Activated T-cell treated with anti-CD3 and anti-CD28 coated beads, Interleukin-2, amount 50 U/mL, for 48 hours (primary cell): ENCODE measurements around the gene KRTAP9-6.
"Not testable (repeated sequence)": the region's sequence is repeated elsewhere in the genome, so short reads cannot be mapped to it uniquely, and the experiment has no call there.

Experiments used
- DNase-seq, 2 experiments: peaks; one replicate each; pipeline ENCODE4 v3.0.0-alpha.2; 2020

Gene KRTAP9-6

DNA sequence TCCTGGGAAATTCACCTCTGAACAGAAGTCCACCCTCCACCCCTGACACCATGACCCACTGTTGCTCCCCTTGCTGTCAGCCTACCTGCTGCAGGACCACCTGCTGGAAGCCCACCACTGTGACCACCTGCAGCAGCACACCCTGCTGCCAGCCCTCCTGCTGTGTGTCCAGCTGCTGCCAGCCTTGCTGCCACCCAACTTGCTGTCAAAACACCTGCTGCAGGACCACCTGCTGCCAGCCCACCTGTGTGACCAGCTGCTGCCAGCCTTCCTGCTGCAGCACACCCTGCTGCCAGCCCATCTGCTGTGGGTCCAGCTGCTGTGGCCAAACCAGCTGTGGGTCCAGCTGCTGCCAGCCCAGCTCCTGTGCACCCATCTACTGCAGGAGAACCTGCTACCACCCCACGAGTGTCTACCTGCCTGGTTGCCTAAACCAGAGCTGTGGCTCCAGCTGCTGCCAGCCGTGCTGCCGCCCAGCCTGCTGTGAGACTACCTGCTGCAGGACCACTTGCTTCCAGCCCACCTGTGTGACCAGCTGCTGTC lies 10.5 kb downstream of the KRTAP9-6 start, which contains the start of gene KRTAP9-7:
TSS of gene KRTAP9-7 (plus strand) at position 51 of the 543 bp plus-strand sequence. CDS start at position 51, 0 bp downstream.
- not testable (repeated sequence) for DNase-seq

DNA sequence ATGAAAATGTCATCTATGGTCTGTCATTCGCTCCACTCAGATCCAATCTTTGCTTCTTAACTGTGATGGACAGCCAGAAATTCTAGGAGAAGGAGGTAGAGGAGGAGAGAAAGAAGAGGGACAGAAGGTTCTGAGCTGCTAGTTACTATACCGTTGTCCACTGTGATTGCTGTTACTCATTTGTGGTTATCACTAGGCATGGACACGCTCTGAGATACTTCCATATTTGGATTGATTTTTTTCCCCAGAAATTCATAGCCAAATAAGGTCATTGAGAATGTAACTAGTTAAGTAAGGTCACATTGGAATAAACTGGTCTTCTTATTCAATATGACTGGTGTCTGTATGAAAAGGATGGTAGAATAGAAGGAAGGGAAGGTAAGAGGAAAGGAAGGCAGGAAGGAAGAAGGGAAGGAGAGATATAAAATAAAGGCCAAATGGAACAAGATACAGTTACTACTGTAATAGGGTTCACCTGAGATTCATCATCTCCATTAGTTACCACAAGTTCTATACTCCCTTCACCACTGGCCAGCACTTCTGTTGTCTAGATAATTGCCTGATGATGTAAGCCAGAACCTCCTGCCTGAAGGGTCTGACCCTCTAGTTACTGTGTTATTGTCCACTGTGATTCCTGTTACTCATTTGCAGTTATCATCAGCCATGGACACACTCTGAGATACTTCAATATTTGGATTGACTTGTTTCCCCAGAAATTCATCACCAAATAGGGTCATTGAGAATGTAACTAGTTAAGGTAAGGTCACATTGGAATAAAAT lies 13.2 kb downstream of the KRTAP9-6 start:
- no peak for DNase-seq

DNA sequence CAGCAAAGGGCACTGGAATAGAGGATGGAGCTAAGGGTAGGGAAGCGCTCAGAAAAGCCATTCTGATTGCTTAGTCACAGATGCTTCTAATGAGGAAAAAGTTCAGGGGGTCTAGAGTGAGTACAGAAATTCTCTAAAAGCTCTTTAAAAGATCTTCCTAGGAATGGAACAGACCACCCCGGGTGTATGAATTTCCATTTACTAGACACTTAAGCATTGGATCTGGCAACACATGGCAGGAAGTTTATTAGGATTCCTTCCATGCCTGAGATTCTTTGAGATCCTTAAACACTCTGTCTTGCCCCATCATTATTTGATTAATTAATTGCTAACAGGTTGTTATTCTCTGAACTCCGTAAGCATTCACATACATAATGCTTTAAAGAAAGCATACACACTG lies 18.9 kb downstream of the KRTAP9-6 start:
- no peak for DNase-seq

DNA sequence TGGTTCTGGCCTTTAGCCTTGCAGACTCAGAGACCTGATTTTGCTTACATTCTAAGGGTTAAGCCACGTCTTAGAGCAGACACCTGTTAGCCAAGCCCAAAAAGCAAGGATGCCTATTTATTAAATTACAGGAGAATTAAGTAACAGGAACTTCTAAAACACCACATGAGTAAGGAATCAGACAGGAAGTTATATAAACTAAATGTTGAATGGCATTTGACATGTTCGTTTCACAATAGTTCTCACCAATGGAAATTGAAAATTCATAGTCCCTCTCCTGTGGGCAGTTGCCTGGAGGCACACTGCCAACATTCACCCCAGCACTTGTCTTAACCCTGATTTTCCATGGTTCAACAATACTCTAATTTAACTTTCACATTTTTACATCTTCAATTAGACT lies 19.4 kb downstream of the KRTAP9-6 start:
- DNase-seq, result no peak

DNA sequence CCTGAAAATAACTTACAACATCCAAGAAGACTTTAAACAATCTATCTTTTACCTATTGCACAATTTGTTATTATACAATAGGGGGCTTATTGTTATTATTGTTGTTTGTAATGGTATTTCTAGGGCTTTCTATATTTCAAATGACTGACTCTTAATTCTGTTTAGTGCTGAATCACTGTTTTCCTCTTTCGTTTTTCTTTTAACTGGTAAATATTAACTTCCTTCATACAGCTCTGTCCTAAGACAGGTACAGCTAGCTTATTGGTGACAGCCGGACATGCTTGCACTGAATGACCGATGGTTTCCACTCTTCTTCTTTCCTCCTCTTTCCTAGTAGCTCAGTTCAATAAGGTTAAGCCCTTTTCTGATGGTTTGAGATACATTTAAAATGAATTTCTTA lies 21.9 kb downstream of the KRTAP9-6 start:
- no peak for DNase-seq

DNA sequence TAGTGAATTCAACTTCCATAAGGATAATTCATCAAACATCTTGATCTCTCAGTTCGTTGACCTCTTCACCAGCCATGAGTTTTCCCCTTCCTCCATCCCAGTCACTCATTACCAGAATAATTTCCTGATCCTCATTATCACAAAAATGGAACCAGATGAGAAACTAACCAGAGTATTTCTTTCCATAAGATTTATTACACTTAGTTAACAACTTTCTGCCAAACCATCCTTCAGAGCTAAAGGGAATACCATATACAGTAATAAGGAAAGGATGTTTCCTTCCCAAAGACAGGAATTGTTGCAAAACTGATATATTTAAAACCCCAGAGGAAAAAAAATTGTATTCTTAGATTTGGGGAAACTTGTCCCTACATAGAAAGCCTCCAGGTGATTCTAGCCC lies 28.8 kb downstream of the KRTAP9-6 start:
- DNase-seq, result no peak

DNA sequence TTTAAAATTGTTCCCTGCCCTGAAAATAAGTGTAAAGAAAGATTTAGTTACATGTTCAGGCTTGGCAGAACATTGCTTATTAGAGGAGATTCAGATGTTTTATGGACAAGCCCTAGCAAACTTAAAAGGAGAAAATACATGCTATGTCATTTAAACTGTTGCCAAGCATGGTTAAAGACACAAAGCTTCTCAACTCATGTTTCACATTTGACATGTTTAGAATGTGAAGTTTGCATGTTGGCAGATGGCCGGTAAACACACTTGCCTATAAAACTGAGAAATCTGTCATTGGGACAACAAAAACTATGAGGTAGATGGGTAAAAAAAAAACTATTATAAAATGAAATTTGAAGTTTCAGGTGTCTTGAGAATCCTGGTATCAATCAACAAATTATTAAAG lies 31.7 kb downstream of the KRTAP9-6 start:
- DNase-seq, result no peak

DNA sequence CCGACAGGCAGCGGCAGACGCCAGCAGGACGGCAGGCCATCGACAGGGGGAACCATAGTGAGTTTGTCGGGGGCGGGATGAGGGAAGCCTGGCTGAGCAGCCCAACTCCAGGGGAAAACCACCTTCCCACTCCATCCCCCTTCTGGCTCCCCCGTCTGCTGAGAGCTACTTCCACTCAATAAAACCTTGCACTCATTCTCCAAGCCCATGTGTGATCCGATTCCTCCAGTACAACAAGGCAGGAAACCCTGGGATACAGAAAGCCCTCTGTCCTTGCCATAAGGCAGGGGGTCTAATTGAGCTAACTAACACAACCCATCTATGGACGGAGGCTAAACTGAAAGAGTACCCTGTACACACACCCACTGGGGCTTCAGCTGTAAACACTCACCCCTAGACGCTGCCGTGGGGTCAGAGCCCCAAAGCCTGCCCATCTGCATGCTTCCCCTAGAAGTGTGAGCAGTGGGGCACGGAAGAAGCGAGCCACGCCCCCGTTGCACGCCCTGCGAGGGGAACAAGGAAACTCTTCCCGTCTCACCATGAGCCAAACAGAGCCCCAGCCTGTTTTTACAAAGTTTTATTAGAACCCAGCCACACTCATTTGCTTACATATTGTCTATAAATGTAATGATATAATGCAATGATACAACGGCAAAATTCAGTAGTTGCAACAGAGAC lies 33.4 kb downstream of the KRTAP9-6 start:
- DNase-seq, result no peak

DNA sequence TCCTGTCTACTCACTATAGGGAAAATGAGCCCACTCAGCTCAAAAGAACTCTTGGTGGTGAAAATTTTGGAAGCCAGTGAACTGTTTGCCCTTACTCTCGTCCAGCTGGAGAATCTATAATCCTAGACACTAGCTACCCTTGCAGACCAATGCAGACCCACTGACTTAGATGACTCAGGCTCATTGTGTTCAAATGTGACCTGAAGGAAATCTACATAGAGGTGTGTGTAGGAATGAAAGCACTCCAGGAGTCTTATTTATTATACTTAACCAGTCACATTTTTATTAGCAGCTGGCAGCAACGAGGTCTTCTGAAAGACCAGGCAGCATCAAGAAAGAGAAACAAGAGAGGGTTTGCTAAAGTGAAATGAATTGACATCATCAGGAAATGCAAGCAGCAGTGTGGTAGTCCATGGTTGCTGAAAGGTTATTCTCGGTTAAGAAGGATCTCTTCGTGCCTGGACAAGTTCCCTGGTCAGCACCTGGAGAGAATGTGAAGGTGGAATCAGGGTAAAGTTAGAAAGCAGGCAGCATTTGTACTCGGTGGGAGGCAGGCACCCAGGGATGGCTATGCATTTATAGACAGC lies 36.1 kb downstream of the KRTAP9-6 start:
- DNase-seq, result no peak

DNA sequence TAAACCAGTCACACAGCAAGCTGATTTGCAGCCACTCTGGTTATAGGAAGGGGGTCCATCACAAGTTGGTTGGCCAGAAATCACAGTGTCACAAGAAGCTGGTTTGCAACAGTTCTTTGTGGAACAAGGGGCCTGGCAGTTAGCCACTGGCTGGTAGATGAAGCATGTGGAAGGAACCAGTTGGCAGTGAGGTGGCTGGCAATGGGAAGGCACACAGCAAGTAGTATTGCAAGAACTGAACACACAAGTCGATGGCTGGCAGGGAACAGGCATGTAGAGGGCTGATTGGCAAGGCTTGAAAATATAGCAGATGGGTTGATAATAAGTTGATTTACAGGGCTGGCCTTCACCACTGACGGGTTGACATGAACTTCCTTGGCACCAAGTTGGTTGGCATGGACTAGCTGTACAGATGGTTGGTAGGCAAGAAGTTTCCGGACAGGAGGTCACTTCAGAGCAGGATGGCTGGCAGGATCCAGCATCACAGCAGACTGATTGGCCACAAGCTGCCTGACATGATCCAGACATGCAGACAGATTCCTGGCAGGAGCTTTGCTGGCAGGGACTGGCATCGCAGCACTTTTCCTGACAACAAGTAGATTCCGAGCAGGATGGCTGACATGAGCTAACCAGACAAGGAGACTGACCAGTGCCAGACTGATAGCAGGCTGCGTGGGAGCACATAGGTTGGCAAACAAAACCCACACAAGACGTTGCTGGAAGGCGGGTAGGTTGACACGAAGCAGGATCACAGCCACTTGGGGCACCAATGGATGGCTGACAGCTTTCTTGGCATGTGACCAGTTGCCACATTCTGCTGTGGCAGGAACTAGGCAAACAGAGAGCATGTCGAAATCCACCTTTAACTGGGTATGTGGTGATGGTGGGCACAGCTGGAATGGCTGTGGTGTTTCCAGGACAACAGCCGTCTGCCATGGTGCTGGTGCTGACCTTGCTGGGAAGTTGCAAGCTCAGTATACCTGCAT lies 37.0 kb downstream of the KRTAP9-6 start, which contains the start of gene KRTAP29-1:
TSS of gene KRTAP29-1 (minus strand) at position 936 of the 986 bp plus-strand sequence. CDS start at position 936, 0 bp downstream.
- no peak for DNase-seq

DNA sequence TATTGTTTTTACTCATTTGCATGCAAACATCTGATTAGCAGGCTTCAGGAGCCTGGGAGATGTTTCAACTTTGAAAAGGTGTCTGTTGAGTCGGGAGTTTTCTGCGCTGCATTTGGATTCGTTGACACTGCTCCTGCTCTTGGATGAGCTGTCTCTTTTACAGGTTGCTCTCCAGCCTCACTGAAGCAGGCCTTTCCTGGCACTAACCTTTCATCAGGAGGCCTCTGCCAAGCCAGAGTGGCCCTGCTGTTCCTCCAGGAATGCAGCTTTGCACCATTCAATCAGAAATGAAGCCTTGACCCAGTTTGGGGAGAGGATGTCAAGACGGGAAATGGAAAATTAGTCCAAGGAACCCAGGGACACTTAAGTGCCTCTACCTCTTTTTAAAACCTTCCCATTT lies 37.8 kb downstream of the KRTAP9-6 start:
- DNase-seq, result no peak

DNA sequence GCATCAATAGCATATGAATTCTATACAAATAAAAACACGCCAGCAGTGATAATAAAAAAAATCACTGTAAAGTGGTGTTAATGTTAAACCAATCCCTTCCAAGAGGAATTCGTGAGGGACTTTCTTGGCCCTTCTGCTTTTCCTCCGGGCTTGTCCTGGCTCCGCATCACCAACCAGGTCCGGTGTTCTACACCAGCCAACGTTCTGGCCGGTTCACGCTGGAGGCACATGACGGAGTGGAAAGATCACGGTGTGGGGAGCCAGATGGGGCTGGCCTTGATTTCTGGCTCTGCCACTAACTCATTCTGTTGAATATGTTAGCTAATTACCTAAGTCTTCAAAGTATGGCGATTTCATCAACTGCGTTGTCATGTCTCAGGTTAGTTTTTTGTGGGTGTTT lies 38.9 kb downstream of the KRTAP9-6 start:
- DNase-seq, result no peak

DNA sequence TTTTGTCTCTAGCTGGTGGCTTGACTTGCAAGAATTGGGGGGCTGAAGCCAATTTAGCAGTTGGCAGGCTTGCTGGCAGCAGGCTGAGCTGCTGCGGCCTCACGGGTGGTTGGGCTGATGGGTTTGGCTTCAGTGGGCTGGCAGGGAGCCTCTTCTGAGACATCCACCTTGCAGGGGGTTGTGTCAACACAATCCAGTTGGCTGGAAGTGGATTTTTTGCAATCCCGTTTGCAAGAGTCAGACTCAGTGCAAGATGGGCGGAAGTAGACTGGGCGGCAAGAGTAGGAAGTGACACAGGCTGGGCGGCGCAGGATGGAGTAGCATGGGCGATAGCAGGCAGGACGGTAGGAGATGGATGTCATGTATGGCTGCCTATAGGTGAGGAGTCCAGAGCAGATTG lies 42.5 kb downstream of the KRTAP9-6 start:
- no peak for DNase-seq

DNA sequence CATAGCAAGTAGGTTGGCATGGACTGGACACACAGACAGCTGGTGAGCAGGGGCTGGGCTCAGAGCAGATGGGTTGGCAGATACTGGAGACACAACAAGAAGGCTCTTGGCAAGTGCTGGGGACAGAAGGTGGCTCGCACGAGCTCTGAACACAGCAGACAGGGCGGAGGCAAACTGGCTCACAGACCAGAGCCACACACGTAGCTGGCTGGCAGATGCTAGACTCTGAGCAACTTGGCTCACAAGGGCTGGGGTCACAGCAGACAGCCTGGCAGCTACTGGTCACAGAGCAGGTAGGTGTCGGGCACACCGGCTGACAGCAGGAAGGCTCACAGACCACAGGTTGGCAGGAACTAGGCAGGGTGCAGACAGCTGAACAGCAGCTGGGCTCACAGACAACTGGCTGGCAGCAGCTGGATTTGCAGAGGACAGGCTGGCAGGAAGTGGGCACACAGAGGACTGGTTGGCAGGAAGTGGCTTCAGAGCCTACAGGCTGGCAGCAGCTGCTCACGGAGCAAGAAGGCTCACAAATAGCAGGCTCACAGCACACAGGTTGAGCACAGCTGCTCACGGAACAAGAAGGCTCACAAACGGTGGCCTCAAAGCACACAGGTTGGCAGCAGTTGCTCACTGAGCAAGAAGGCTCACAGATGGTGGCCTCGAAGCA lies 43.2 kb downstream of the KRTAP9-6 start:
- peak; percentile 58 to 65 for DNase-seq

DNA sequence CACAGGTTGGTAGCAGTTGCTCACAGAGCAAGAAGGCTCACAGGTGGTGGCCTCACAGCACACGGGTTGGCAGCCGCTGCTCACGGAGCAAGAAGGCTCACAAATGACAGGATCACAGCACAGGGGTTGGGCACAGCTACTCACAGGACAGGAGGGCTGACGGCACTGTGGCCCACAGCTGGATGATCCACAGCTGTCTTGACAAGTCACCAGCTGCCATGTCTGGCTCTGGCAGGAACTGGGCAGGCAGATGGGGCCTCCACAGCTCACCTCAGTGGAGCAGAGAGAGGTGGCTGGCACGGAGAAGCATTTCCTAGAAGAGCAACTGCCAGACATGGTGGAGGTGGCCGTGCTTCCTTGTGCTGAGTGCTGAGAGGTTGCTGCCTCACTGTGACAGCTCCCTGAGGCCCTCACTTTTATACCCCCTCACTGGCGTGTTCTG lies 43.8 kb downstream of the KRTAP9-6 start, which contains the start of gene KRTAP16-1:
TSS of gene KRTAP16-1 (minus strand) at position 392 of the 442 bp plus-strand sequence. CDS start at position 336, 56 bp downstream.
- DNase-seq, result peak; percentile 48 to 55

DNA sequence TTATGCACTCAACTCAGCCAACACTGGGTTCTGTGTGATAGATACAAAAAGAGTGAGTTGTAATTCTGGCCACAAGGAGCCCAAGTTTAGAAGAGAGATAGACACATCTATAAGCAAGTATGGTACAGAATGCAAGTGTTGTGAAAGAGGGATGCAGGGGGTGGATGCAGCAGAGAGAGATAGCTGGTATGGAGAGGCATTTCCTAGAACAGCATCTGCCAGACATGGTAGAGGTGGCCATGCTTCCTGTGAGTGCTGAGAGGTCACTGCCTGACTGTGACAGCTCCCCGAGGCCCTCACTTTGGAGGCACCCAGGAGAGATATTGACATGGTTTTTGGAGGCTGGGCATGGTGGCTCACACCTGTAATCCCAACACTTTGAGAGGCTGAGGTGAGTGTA lies 45.9 kb downstream of the KRTAP9-6 start:
- DNase-seq, result no peak

DNA sequence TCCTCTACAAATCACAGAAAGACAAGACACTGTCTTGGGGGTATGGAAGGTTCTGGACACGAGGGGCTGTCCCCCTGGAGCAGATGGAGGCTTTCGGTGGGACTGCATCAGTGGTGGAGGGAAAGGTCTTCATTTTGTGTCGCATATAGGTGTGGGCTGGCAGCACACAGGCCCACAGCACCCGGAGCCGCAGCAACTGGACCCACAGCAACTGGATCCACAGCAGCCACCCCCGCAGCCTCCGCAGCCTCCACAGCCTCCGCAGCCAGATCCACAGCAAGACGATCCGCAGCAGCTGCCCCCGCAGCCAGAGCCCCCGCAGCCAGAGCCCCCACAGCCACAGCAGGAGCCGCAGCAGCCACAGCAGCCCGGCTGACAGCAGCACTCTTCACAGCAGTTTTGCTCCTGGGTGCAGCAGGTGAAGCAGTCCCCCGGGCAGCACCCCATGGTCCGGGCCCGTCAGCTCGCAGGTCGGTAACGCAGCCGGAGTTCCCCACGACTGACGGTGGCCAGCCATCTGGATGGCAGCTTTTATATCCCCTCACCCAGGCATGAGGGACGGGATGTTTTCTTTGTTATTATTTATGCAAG lies 50.1 kb downstream of the KRTAP9-6 start, which contains the start of gene KRTAP17-1:
TSS of gene KRTAP17-1 (minus strand) at position 507 of the 591 bp plus-strand sequence. CDS start at position 447, 60 bp downstream.
- DNase-seq, result no peak
